H1 (cell line): ENCODE data around the gene FGF3. TPM values are rescaled to one million over a fixed set of nuclear protein-coding genes. Genes with fewer than 3 reads are reported as not detected.

ENCODE experiments used
- CTCF ChIA-PET: fragments of 300-600 bp; sonication (Branson Sonifier 250); formaldehyde crosslinking; loops from one replicate; lab custom pipeline; 2021; ENCODE audit not compliant: partially characterized antibody; lab: Charles Lee
- POLR2A ChIA-PET: fragments of 300-600 bp; sonication (Branson Sonifier 250); formaldehyde crosslinking; loops from one replicate; lab custom pipeline; 2021; ENCODE audit warnings: inconsistent platforms; ENCODE audit not compliant: partially characterized antibody; lab: Charles Lee
- DNase-seq, 2 experiments: peaks; one replicate each; pipeline versions ENCODE4 v3.0.0 to v3.0.0-alpha.2; 2010 to 2022; ENCODE audit warnings: low spot score in 2 of 2, low read depth in 1 of 2, mixed read lengths in 1 of 2
- FAIRE-seq: peaks from 2 replicates; lab custom pipeline; 2011; peaks lifted over from hg19 to GRCh38; lab: Jason Lieb, UNC
- H2AFZ ChIP-seq: 2 replicates; pipeline ENCODE4 v1.8.1; 2012; ENCODE audit warnings: low read length, inconsistent platforms
- H2AK5ac ChIP-seq: 2 replicates; pipeline ENCODE4 v1.6.1; 2013; ENCODE audit warnings: low read depth, low read length
- H2BK120ac ChIP-seq: replicated peaks from 2 replicates; pipeline ENCODE3; 2013; ENCODE audit warnings: low read depth, low read length, inconsistent platforms
- H2BK12ac ChIP-seq: 2 replicates; pipeline ENCODE4 v1.6.1; 2013; ENCODE audit warnings: low read depth, low read length
- H2BK15ac ChIP-seq: 2 replicates; pipeline ENCODE4 v1.6.1; 2013; ENCODE audit warnings: low read length
- H2BK20ac ChIP-seq: 2 replicates; pipeline ENCODE4 v1.6.1; 2013; ENCODE audit warnings: low read length
- H2BK5ac ChIP-seq: 2 replicates; pipeline ENCODE4 v1.6.1; 2013; ENCODE audit warnings: low read depth, low read length
- H3K14ac ChIP-seq: 2 replicates; pipeline ENCODE4 v1.6.1; 2013; ENCODE audit warnings: inconsistent platforms; ENCODE audit not compliant: insufficient read length
- H3K18ac ChIP-seq: 2 replicates; pipeline ENCODE4 v1.6.1; 2013; ENCODE audit warnings: low read length; ENCODE audit errors: extremely low read depth
- H3K23ac ChIP-seq: 2 replicates; pipeline ENCODE4 v1.6.1; 2013; ENCODE audit warnings: inconsistent platforms; ENCODE audit not compliant: insufficient read length
- H3K23me2 ChIP-seq: 2 replicates; pipeline ENCODE4 v1.6.1; 2013; ENCODE audit warnings: low read depth, low read length
- H3K27ac ChIP-seq: 2 replicates; pipeline ENCODE4 v1.6.1; 2011; ENCODE audit warnings: low read depth, low read length, inconsistent platforms
- H3K27me3 ChIP-seq, 4 experiments: replicated peaks in 1 of 4; 1 replicate in 1 of 4; 2 replicates in 3 of 4; pipeline versions ENCODE4 v1.6.1 to v1.8.1; 2011 to 2013; ENCODE audit warnings: low read length in 3 of 4, mild to moderate bottlenecking in 3 of 4, inconsistent platforms in 2 of 4, mixed read lengths in 2 of 4, moderate library complexity in 1 of 4; ENCODE audit not compliant: control insufficient read depth in 3 of 4, insufficient read depth in 3 of 4; ENCODE audit errors: extremely low read depth in 1 of 4
- H3K36me3 ChIP-seq, 4 experiments: 2 replicates each; pipeline versions ENCODE4 v1.6.1 to v1.8.1; 2011 to 2013; ENCODE audit warnings: mild to moderate bottlenecking in 4 of 4, low read length in 3 of 4, moderate library complexity in 2 of 4, control low read depth in 1 of 4, inconsistent platforms in 1 of 4; ENCODE audit not compliant: insufficient read depth in 4 of 4, control insufficient read depth in 2 of 4
- H3K4ac ChIP-seq: replicated peaks from 2 replicates; pipeline ENCODE3; 2013; ENCODE audit warnings: low read length, low read depth, mixed read lengths, inconsistent platforms; ENCODE audit not compliant: insufficient read length
- H3K4me1 ChIP-seq, 4 experiments: replicated peaks in 1 of 4; 1 replicate in 1 of 4; 2 replicates in 3 of 4; pipeline versions ENCODE4 v1.6.1 to v1.8.1; 2011 to 2013; ENCODE audit warnings: low read length in 3 of 4, inconsistent platforms in 2 of 4, mixed read lengths in 1 of 4; ENCODE audit not compliant: insufficient read depth in 4 of 4, control insufficient read depth in 3 of 4
- H3K4me2 ChIP-seq, 2 experiments: 2 replicates each; pipeline versions ENCODE4 v1.6.1 to v1.8.1; 2011 to 2013; ENCODE audit warnings: low read depth in 2 of 2, low read length in 2 of 2, control low read depth in 1 of 2, inconsistent platforms in 1 of 2, mild to moderate bottlenecking in 1 of 2; ENCODE audit not compliant: insufficient read depth in 1 of 2
- H3K4me3 ChIP-seq, 4 experiments: fragments of 200-600, 300-600 bp in 1 of 4; sonication (generic), shearing (Covaris generic), sonication (Bioruptor Twin) in 1 of 4; 2 replicates each; pipeline versions ENCODE4 v1.5.1 to v1.8.1; 2011 to 2016; ENCODE audit warnings: low read length in 4 of 4, low read depth in 3 of 4, control low read depth in 2 of 4, inconsistent platforms in 2 of 4, mild to moderate bottlenecking in 2 of 4, mixed read lengths in 1 of 4, moderate library complexity in 1 of 4; ENCODE audit not compliant: insufficient read depth in 2 of 4; ENCODE audit errors: extremely low read depth in 1 of 4
- H3K56ac ChIP-seq: replicated peaks from 2 replicates; pipeline ENCODE3; 2013; ENCODE audit warnings: low read depth, mild to moderate bottlenecking, mixed read lengths, low read length, inconsistent platforms; ENCODE audit not compliant: insufficient read length
- H3K79me1 ChIP-seq: 2 replicates; pipeline ENCODE4 v1.6.1; 2013; ENCODE audit warnings: low read depth, low read length, control low read depth
- H3K79me2 ChIP-seq, 2 experiments: 2 replicates each; pipeline versions ENCODE4 v1.6.1 to v1.8.1; 2012 to 2013; ENCODE audit warnings: low read length in 2 of 2, mild to moderate bottlenecking in 2 of 2, inconsistent platforms in 1 of 2; ENCODE audit not compliant: insufficient read depth in 2 of 2, control insufficient read depth in 1 of 2
- H3K9ac ChIP-seq, 4 experiments: replicated peaks in 1 of 4; 1 replicate in 1 of 4; 2 replicates in 3 of 4; pipeline versions ENCODE4 v1.6.1 to v1.8.1; 2011 to 2013; ENCODE audit warnings: low read depth in 3 of 4, low read length in 3 of 4, control low read depth in 2 of 4, mild to moderate bottlenecking in 2 of 4, moderate library complexity in 2 of 4, inconsistent platforms in 1 of 4; ENCODE audit errors: extremely low read depth in 1 of 4
- H3K9me3 ChIP-seq, 2 experiments: 2 replicates each; pipeline versions ENCODE4 v1.6.1 to v1.8.1; 2012 to 2013; ENCODE audit warnings: mild to moderate bottlenecking in 2 of 2, moderate library complexity in 2 of 2, control low read depth in 1 of 2, inconsistent platforms in 1 of 2, low read depth in 1 of 2, low read length in 1 of 2, mixed read lengths in 1 of 2; ENCODE audit not compliant: insufficient read depth in 2 of 2
- H4K20me1 ChIP-seq, 2 experiments: replicated peaks in 1 of 2; 2 replicates each; pipeline versions ENCODE3 to v1.8.1; 2011 to 2013; ENCODE audit warnings: inconsistent platforms in 2 of 2, low read length in 2 of 2, mild to moderate bottlenecking in 1 of 2; ENCODE audit not compliant: insufficient read depth in 2 of 2, control insufficient read depth in 1 of 2
- H4K5ac ChIP-seq: 2 replicates; pipeline ENCODE4 v1.6.1; 2013; ENCODE audit warnings: low read length, low read depth, mixed read lengths, inconsistent platforms; ENCODE audit not compliant: insufficient read length
- H4K8ac ChIP-seq: 2 replicates; pipeline ENCODE4 v1.8.0; 2013; ENCODE audit warnings: mild to moderate bottlenecking, moderate library complexity, low read length, inconsistent platforms; ENCODE audit not compliant: insufficient read depth; ENCODE audit errors: extremely low read depth
- H4K91ac ChIP-seq: replicated peaks from 2 replicates; pipeline ENCODE3; 2013; ENCODE audit warnings: low read length, mixed read lengths, inconsistent platforms; ENCODE audit not compliant: insufficient read length
- ATF3 ChIP-seq: IDR thresholded peaks from 2 replicates; pipeline ENCODE4 v1.6.1; 2011; ENCODE audit warnings: low read depth, mild to moderate bottlenecking, low read length; ENCODE audit not compliant: insufficient read depth
- CEBPB ChIP-seq: IDR thresholded peaks from 2 replicates; pipeline ENCODE4 v1.6.1; 2012; ENCODE audit warnings: low read depth, low read length
- CTBP2 ChIP-seq: IDR thresholded peaks from 2 replicates; pipeline ENCODE4 v1.7.0; 2011; ENCODE audit warnings: borderline replicate concordance, mild to moderate bottlenecking, moderate library complexity, mixed read lengths, low read length; ENCODE audit not compliant: insufficient read depth, insufficient read length
- JUND ChIP-seq: IDR thresholded peaks from 2 replicates; pipeline ENCODE4 v1.6.1; 2011; ENCODE audit warnings: mild to moderate bottlenecking, improper control_type of control experiment, low read length
- RBBP5 ChIP-seq: IDR thresholded peaks from 2 replicates; pipeline ENCODE4 v1.7.1; 2012; ENCODE audit warnings: low read depth, mild to moderate bottlenecking, inconsistent platforms, low read length, moderate library complexity, borderline replicate concordance
- SIX5 ChIP-seq: IDR thresholded peaks from 2 replicates; pipeline ENCODE4 v1.6.1; 2011; ENCODE audit warnings: mild to moderate bottlenecking, low read depth, low read length
- SUZ12 ChIP-seq: fragments of 200-600 bp; sonication (generic); IDR thresholded peaks from 2 replicates; pipeline ENCODE4 v1.6.1; 2012; ENCODE audit warnings: mild to moderate bottlenecking, inconsistent platforms, low read length, moderate library complexity, mixed read lengths
- TAF1 ChIP-seq: IDR thresholded peaks from 2 replicates; pipeline ENCODE4 v1.6.1; 2011; ENCODE audit warnings: mild to moderate bottlenecking, low read depth, low read length
- TEAD4 ChIP-seq: IDR thresholded peaks from 2 replicates; pipeline ENCODE4 v1.6.1; 2012; ENCODE audit warnings: low read depth, low read length, inconsistent platforms, mixed read lengths
- USF2 ChIP-seq: IDR thresholded peaks from 2 replicates; pipeline ENCODE4 v1.6.1; 2011; ENCODE audit warnings: low read length, improper control_type of control experiment
- WGBS, 2 experiments: shearing (Covaris generic) in 1 of 2; methylation state at CpG; one replicate each; pipeline versions ENCODE4 v1.1.6 to v1.1.7; 2013 to 2015; ENCODE audit warnings: low lambda C conversion rate in 2 of 2, mixed read lengths in 2 of 2, inconsistent platforms in 1 of 2, low coverage in 1 of 2, missing lambda C conversion rate in 1 of 2; ENCODE audit not compliant: insufficient replicate concordance in 2 of 2, insufficient coverage in 1 of 2, insufficient read length in 1 of 2; ENCODE audit errors: extremely low coverage in 1 of 2, missing lambda C conversion rate in 1 of 2; 5-methylcytosine and 5-hydroxymethylcytosine counted together
- polyA plus RNA-seq, 7 experiments: library from polyadenylated mRNA; depleted of rRNA in 3 of 7; stranded (reverse) in 5 of 7; unstranded in 2 of 7; fragments of >200 nt in 5 of 7; fragments of 200-250 nt in 2 of 7; gene quantifications; 1 replicate in 5 of 7; 2 replicates in 1 of 7; 4 replicates in 1 of 7; pipeline versions ENCODE4 v1.2.1 to v1.2.3, GENCODE V29; 2011 to 2013; ENCODE audit warnings: missing spikeins in 2 of 7, mixed read lengths in 2 of 7
- total RNA-seq: library from RNA; stranded (reverse); fragmentation: NEBNext Ultra II Directional; extraction: Animal tissue kit (Norgen Biotek cat#: 25700); gene quantifications from 2 replicates; pipeline ENCODE4 v1.2.1, GENCODE V29; 2021

Gene FGF3
- total and polyA plus RNA-seq, 2 of the 8 experiments (the other 6 are each of a cell fraction or from before 2014, with no cell fraction given), result not detected

- DNase-seq, result peak in 1 of 2 experiments; percentile 53
- H2BK12ac ChIP-seq, result peak overlapping the region; percentile 70
- no peaks in the 10 kb centered on the region for H3K79me2 ChIP-seq
- no peaks in the 10 kb centered on the region for H4K20me1 ChIP-seq
- H2BK15ac ChIP-seq, result 0 out of 2 replicates have a peak overlapping the region, but pooled peaks have one; percentile 92
- no peak overlapping the region for H2BK20ac ChIP-seq
- H3K18ac ChIP-seq, result peak overlapping the region; percentile 5
- no peak overlapping the region for H3K27ac ChIP-seq
- H3K4me2 ChIP-seq, result peak overlapping the region; percentile 25 to 43; a peak in 3 of 4 replicates
- no peak overlapping the region for H3K56ac ChIP-seq
- FAIRE-seq, result no peak
- no peaks in the 10 kb centered on the region for H3K23me2 ChIP-seq
- H4K91ac ChIP-seq, result no peak overlapping the region
- peaks cover 0 to 15% (median 4%) of the 10 kb centered on the region in 4 experiments; a peak in 6 of 7 replicates for H3K4me1 ChIP-seq
- no peaks in the 10 kb centered on the region for H3K27me3 ChIP-seq
- H3K14ac ChIP-seq, result no peak overlapping the region
- H2AFZ ChIP-seq, result no peak overlapping the region
- no peaks in the 10 kb centered on the region for H3K9me3 ChIP-seq
- WGBS, 2 experiments, result 64% methylated on average over 21 of the region's 21 CpGs; no CpG with 5 or more reads in 1 of the 2 experiments
- no peak overlapping the region for H3K4ac ChIP-seq
- CTCF ChIA-PET, result interaction anchor here (0.7 to 1.8 kb wide), 7 partner anchors 10 to 139 kb away, joined by 3 to 9 read pairs (median 3); no protein-coding TSS in a partner anchor
- no peak overlapping the region for H3K9ac ChIP-seq
- no peak overlapping the region; a peak in 1 of 8 replicates for H3K4me3 ChIP-seq
- no peak overlapping the region for H2BK120ac ChIP-seq
- POLR2A ChIA-PET, result interaction anchor here (0.9 to 1.6 kb wide), 2 partner anchors 10 to 23 kb away, joined by 3 to 4 read pairs; no protein-coding TSS in a partner anchor
- no peaks in the 10 kb centered on the region for H3K36me3 ChIP-seq
- H4K5ac ChIP-seq, result no peak overlapping the region
- H2BK5ac ChIP-seq, result no peak overlapping the region; the same call in 1 of the 2 replicates
- H2AK5ac ChIP-seq, result no peak overlapping the region
- no peak overlapping the region for H3K23ac ChIP-seq
- no peaks in the 10 kb centered on the region for H3K79me1 ChIP-seq
- H4K8ac ChIP-seq, result no peak overlapping the region
- no peak for TF ChIP-seq CEBPB
- TF ChIP-seq TEAD4, result no peak
- no peak for TF ChIP-seq RBBP5
- TF ChIP-seq SIX5, result no peak
- no peak for TF ChIP-seq USF2
- no peak for TF ChIP-seq TAF1
- TF ChIP-seq CTBP2, result no peak
- TF ChIP-seq SUZ12, result no peak
- no peak for TF ChIP-seq JUND
- no peak for TF ChIP-seq ATF3
Measured at GRCh38 chr11:69832561-69833413, 13.6 kb upstream of the FGF3 start.
